K562 (cell line): Measurements from ENCODE around the gene EPB41L1. TPM values are rescaled to one million over a fixed set of nuclear protein-coding genes. Genes with fewer than 3 reads are reported as not detected.

ENCODE experiments used
- ADNP ChIP-seq: fragments of 200-800 bp; sonication (Bioruptor generic); IDR thresholded peaks from 2 replicates; pipeline ENCODE4 v1.6.1; 2016; ENCODE audit warnings: missing genetic modification characterization, missing compliant biosample characterization
- ASH1L ChIP-seq: fragments of 450-650 bp; IDR thresholded peaks from 2 replicates; pipeline ENCODE4 v1.6.1; 2018; ENCODE audit warnings: borderline replicate concordance, mild to moderate bottlenecking, low read depth; ENCODE audit not compliant: partially characterized antibody
- CCAR2 ChIP-seq: fragments of 200-400 bp; formaldehyde crosslinking; IDR thresholded peaks from 2 replicates; pipeline ENCODE4 v1.6.1; 2017; ENCODE audit warnings: mild to moderate bottlenecking, low read depth, low read length
- CHCHD3 ChIP-seq: fragments of 250-450 bp; sonication (Bioruptor Pico); IDR thresholded peaks from 2 replicates; pipeline ENCODE4 v2.1.2; 2022; ENCODE audit warnings: mild to moderate bottlenecking
- ELK1 ChIP-seq: sonication (generic); formaldehyde crosslinking; IDR thresholded peaks from 2 replicates; pipeline ENCODE4 v1.8.1; 2022; ENCODE audit warnings: missing genetic modification reagents
- ETV5 ChIP-seq: sonication (generic); formaldehyde crosslinking; IDR thresholded peaks from 2 replicates; pipeline ENCODE4 v1.4.0; 2020; ENCODE audit warnings: low read depth, mild to moderate bottlenecking, missing genetic modification reagents
- HIVEP1 ChIP-seq: fragments of 250-450 bp; sonication (Bioruptor Pico); IDR thresholded peaks from 2 replicates; pipeline ENCODE4 v1.4.0; 2020; ENCODE audit warnings: mild to moderate bottlenecking
- HSF4 ChIP-seq: fragments of 250-450 bp; sonication (Bioruptor Pico); IDR thresholded peaks from 2 replicates; pipeline ENCODE4 v2.1.2; 2022; ENCODE audit warnings: mild to moderate bottlenecking, moderate library complexity, borderline replicate concordance
- IRF2 ChIP-seq: sonication (generic); formaldehyde crosslinking; IDR thresholded peaks from 2 replicates; pipeline ENCODE4 v1.8.1; 2022; ENCODE audit warnings: mild to moderate bottlenecking, missing genetic modification reagents
- JUNB ChIP-seq: fragments of 450-650 bp; formaldehyde crosslinking; conservative IDR thresholded peaks from 2 replicates; pipeline ENCODE4 v1.4.0; 2020; ENCODE audit warnings: mild to moderate bottlenecking
- KAT2B ChIP-seq: IDR thresholded peaks from one replicate; pipeline ENCODE4 v1.6.1; 2012; ENCODE audit warnings: low read depth, mild to moderate bottlenecking, control low read depth, inconsistent platforms, low read length, moderate library complexity
- KDM1A ChIP-seq, 2 experiments: fragments of 450-650 bp; IDR thresholded peaks; 2 replicates each; pipeline ENCODE4 v1.6.1; 2016; ENCODE audit warnings: mild to moderate bottlenecking in 2 of 2
- KDM2B ChIP-seq: fragments of 250-450 bp; sonication (Bioruptor Pico); IDR thresholded peaks from 2 replicates; pipeline ENCODE4 v1.8.0; 2021; ENCODE audit warnings: mild to moderate bottlenecking, moderate library complexity
- LCOR ChIP-seq: sonication (generic); formaldehyde crosslinking; IDR thresholded peaks from 2 replicates; pipeline ENCODE4 v1.8.0; 2022; ENCODE audit warnings: mild to moderate bottlenecking, missing genetic modification reagents
- MEF2D ChIP-seq: conservative IDR thresholded peaks from 2 replicates; pipeline ENCODE4 v1.6.1; 2016; ENCODE audit warnings: low read depth, missing genetic modification characterization, missing compliant biosample characterization
- NFE2L1 ChIP-seq: fragments of 450-650 bp; IDR thresholded peaks from 2 replicates; pipeline ENCODE4 v1.6.1; 2016; ENCODE audit warnings: missing genetic modification characterization, low read depth, mild to moderate bottlenecking, missing compliant biosample characterization, moderate library complexity, borderline replicate concordance
- NKRF ChIP-seq: fragments of 450-650 bp; IDR thresholded peaks from 2 replicates; pipeline ENCODE4 v1.6.1; 2016; ENCODE audit warnings: borderline replicate concordance
- RFX7 ChIP-seq: fragments of 250-450 bp; sonication (Bioruptor Pico); IDR thresholded peaks from 2 replicates; pipeline ENCODE4 v1.5.1; 2021; ENCODE audit warnings: mild to moderate bottlenecking
- SAFB ChIP-seq: fragments of 200-400 bp; formaldehyde crosslinking; IDR thresholded peaks from 2 replicates; pipeline ENCODE4 v1.6.1; 2017; ENCODE audit warnings: low read depth, low read length, borderline replicate concordance
- SAFB2 ChIP-seq: fragments of 200-400 bp; formaldehyde crosslinking; IDR thresholded peaks from 2 replicates; pipeline ENCODE4 v1.6.1; 2018; ENCODE audit warnings: borderline replicate concordance, low read length, low read depth, moderate library complexity; ENCODE audit not compliant: severe bottlenecking
- SNRNP70 ChIP-seq: fragments of 200-400 bp; formaldehyde crosslinking; optimal IDR thresholded peaks from 2 replicates; pipeline ENCODE3; 2017; ENCODE audit warnings: low read depth, low read length
- SUPT5H ChIP-seq: fragments of 450-650 bp; IDR thresholded peaks from 2 replicates; pipeline ENCODE4 v1.6.1; 2016
- TRIM28 ChIP-seq: fragments of 450-650 bp; IDR thresholded peaks from 2 replicates; pipeline ENCODE4 v1.6.1; 2017
- TSC22D4 ChIP-seq: fragments of 450-650 bp; IDR thresholded peaks from 2 replicates; pipeline ENCODE4 v1.6.1; 2016; ENCODE audit warnings: missing genetic modification characterization, missing biosample characterization, control low read depth
- ZNF23 ChIP-seq: fragments of 250-450 bp; sonication (Bioruptor Pico); IDR thresholded peaks from 2 replicates; pipeline ENCODE4 v1.4.0; 2020; ENCODE audit warnings: mild to moderate bottlenecking
- ZNF253 ChIP-seq: fragments of 250-450 bp; sonication (Bioruptor Pico); conservative IDR thresholded peaks from 2 replicates; pipeline ENCODE4 v1.6.1; 2021; ENCODE audit warnings: mild to moderate bottlenecking
- ZNF584 ChIP-seq: fragments of 200-800 bp; sonication (Bioruptor generic); IDR thresholded peaks from 2 replicates; pipeline ENCODE4 v1.6.1; 2016; ENCODE audit warnings: low read depth, mild to moderate bottlenecking, missing genetic modification characterization, missing compliant biosample characterization
- ZNF785 ChIP-seq: fragments of 250-450 bp; sonication (Bioruptor Pico); IDR thresholded peaks from 2 replicates; pipeline ENCODE4 v1.4.0; 2020; ENCODE audit warnings: mild to moderate bottlenecking
- ZZZ3 ChIP-seq: fragments of 450-650 bp; IDR thresholded peaks from 2 replicates; pipeline ENCODE4 v1.6.1; 2016; ENCODE audit warnings: antibody characterized with exemption, mild to moderate bottlenecking, moderate library complexity
- polyA plus RNA-seq, 8 experiments: library from polyadenylated mRNA; depleted of rRNA in 4 of 8; stranded (reverse) in 5 of 8; unstranded in 3 of 8; fragments of >200 nt; fragmentation: Nextera tagmentation in 2 of 8; fragmentation: Illumina TruSeq in 1 of 8; extraction: Ambion mirVana in 2 of 8; extraction: Trizol in 1 of 8; gene quantifications; 2 replicates each; pipeline versions ENCODE4 v1.2.1 to v1.2.3, GENCODE V29; 2011 to 2014; ENCODE audit warnings: inconsistent platforms in 1 of 8, missing spikeins in 1 of 8
- total RNA-seq, 7 experiments: library from RNA; depleted of rRNA in 6 of 7; stranded (reverse); fragments of >200 nt in 6 of 7; fragmentation: Illumina TruSeq in 2 of 7; extraction: Trizol in 2 of 7; gene quantifications; 2 replicates each; pipeline versions ENCODE4 v1.2.1 to v1.2.3, GENCODE V29; 2011 to 2021; ENCODE audit warnings: low replicate concordance in 1 of 7

EPB41L1 gene
- total and polyA plus RNA-seq, 9 of the 15 experiments (the other 6 are each of a cell fraction or from before 2014, with no cell fraction given) = 0.11 to 4.3 (median 1.3) TPM

- TF ChIP-seq SAFB2 = no peak
- TF ChIP-seq ZNF253 (CRISPR knock-in tag) = no peak
- no peak for TF ChIP-seq ELK1 (CRISPR knock-in tag)
- peak; percentile 89 for TF ChIP-seq ETV5 (CRISPR knock-in tag)
- peak; percentile 84; the same call in 1 of the 2 replicates for TF ChIP-seq NKRF
- TF ChIP-seq SUPT5H = peak; percentile 87
- no peak for TF ChIP-seq TSC22D4
- 0 out of 2 replicates have a peak, but pooled peaks have one; percentile 34 for TF ChIP-seq LCOR (CRISPR knock-in tag)
- no peak for TF ChIP-seq ZNF584 (CRISPR knock-in tag)
- no peak for TF ChIP-seq HSF4
- no peak for TF ChIP-seq SAFB
- TF ChIP-seq RFX7 (CRISPR knock-in tag) = no peak
- TF ChIP-seq HIVEP1 = no peak
- TF ChIP-seq SNRNP70 = no peak
- no peak for TF ChIP-seq ZNF785 (CRISPR knock-in tag)
- no peak for TF ChIP-seq KDM2B (CRISPR knock-in tag)
- no peak for TF ChIP-seq MEF2D
- TF ChIP-seq TRIM28 = no peak
- TF ChIP-seq CHCHD3 (CRISPR knock-in tag) = no peak
- TF ChIP-seq ADNP = no peak
- TF ChIP-seq NFE2L1 = no peak
- no peak for TF ChIP-seq CCAR2
- TF ChIP-seq ZNF23 (CRISPR knock-in tag) = no peak
- no peak for TF ChIP-seq KAT2B
- TF ChIP-seq IRF2 (CRISPR knock-in tag) = no peak
- no peak for TF ChIP-seq ASH1L
- 0 out of 2 replicates have a peak, but pooled peaks have one; percentile 61 for TF ChIP-seq ZZZ3
- TF ChIP-seq KDM1A (IDR thresholded peaks at IDR 0.05) = no peak
- TF ChIP-seq JUNB (CRISPR knock-in tag) = no peak
Measured at GRCh38 chr20:36235892-36236785, 81.6 kb downstream of the EPB41L1 start, which contains the start of gene AAR2 (continued).
